Adrenal gland (tissue), 12 donors: ENCODE measurements around the gene NDUFAF5. TPM values are rescaled to one million over a fixed set of nuclear protein-coding genes. Genes with fewer than 3 reads are reported as not detected.

Experiments
- DNase-seq, 7 donors: peaks; one replicate each; pipeline ENCODE4 v3.0.0-alpha.2; 2019 to 2020
- H3K27ac ChIP-seq, 5 donors: fragments of 200-600 bp; sonication (generic) in 4 of 5; 1 replicate in 3 of 5; 2 replicates in 2 of 5; pipeline versions ENCODE4 v1.5.1 to v1.8.0; 2016 to 2020; ENCODE audit warnings: mild to moderate bottlenecking in 1 of 5
- H3K27me3 ChIP-seq: fragments of 200-600 bp; 2 replicates; pipeline ENCODE4 v1.8.0; 2021
- H3K36me3 ChIP-seq, 2 donors: fragments of 200-600 bp; replicated peaks in 1 of 2; 1 replicate in 1 of 2; 2 replicates in 1 of 2; pipeline versions ENCODE4 v1.5.1 to v1.8.0; 2018 to 2022
- H3K4me1 ChIP-seq, 2 donors: fragments of 200-600 bp; replicated peaks in 1 of 2; 1 replicate in 1 of 2; 2 replicates in 1 of 2; pipeline versions ENCODE4 v1.5.1 to v1.8.0; 2018 to 2021
- H3K4me3 ChIP-seq, 4 donors: fragments of 200-600 bp; sonication (generic) in 3 of 4; one replicate each; pipeline ENCODE4 v1.5.1; 2016 to 2018
- H3K9me3 ChIP-seq, 3 donors: fragments of 200-600 bp; sonication (generic) in 1 of 3; replicated peaks in 1 of 3; 1 replicate in 2 of 3; 2 replicates in 1 of 3; pipeline versions ENCODE4 v1.5.1 to v1.8.0; 2016 to 2021
- POLR2A ChIP-seq, 2 donors: fragments of 450-650 bp; IDR thresholded peaks; one replicate each; pipeline ENCODE4 v1.6.1; 2017; ENCODE audit warnings: antibody characterized with exemption in 2 of 2, mild to moderate bottlenecking in 2 of 2, moderate library complexity in 1 of 2
- WGBS, 4 donors: extraction: QIAGEN DNeasy Blood & Tissue Kit in 2 of 4; methylation state at CpG; one replicate each; pipeline versions ENCODE4 v1.1.5 to v1.1.7; 2013 to 2017; 5-methylcytosine and 5-hydroxymethylcytosine counted together
- intact Hi-C, 2 donors: fragments of 100-400 bp; cut with DNase I; formaldehyde crosslinking; loops; one replicate each; pipeline versions ENCODE4 v1.14.1 to v1.15.0; 2022 to 2023
- polyA plus RNA-seq, 3 donors: library from polyadenylated mRNA; stranded (reverse); fragments of 200-250 nt in 2 of 3; fragments of 350-450 nt in 1 of 3; fragmentation: Illumina TruSeq in 1 of 3; extraction: RNeasy Lipid Tissue Mini Kit (QIAGEN cat#74804) in 1 of 3; gene quantifications; one replicate each; pipeline ENCODE4 v1.2.3, GENCODE V29; 2013 to 2014
- total RNA-seq, 9 donors: library from RNA; depleted of rRNA in 4 of 9; stranded (reverse); fragments of >200 nt in 4 of 9; fragments of 120-200 nt in 1 of 9; fragmentation: NEBNext Ultra II Directional in 1 of 9; extraction: Animal tissue kit (Norgen Biotek cat#: 25700) in 1 of 9; gene quantifications; one replicate each; pipeline versions ENCODE4 v1.1.0 to v1.2.4, GENCODE V29; 2013 to 2023
- TF ChIP-seq, protein P1 (sequence below), 6 experiments: fragments of 450-650 bp in 4 of 6; fragments of 200-600 bp in 2 of 6; sonication (generic) in 1 of 6; IDR thresholded peaks; 1 replicate in 5 of 6; 2 replicates in 1 of 6; pipeline versions ENCODE4 v1.5.1 to v1.8.0; 2016 to 2021; ENCODE audit warnings: antibody characterized with exemption in 6 of 6, mild to moderate bottlenecking in 2 of 6, moderate library complexity in 1 of 6
- donor health status: healthy with polysubstance abuse.
- donor health status: Bipolar disorder and iron deficiency.
- donor health status: DM: yes; HTN: yes; CAD: no.
- donor health status: DM: no; HTN: no; CAD: no.
- donor health status: DM: no; HTN: no; CAD: no.
- donor health status: DM: yes; HTN: yes; CAD: no.

Gene NDUFAF5
- total and polyA plus RNA-seq, 12 donors = 6.3 to 54.1 (median 22.9) TPM

GRCh38 chr20:13749811-13750210 lies 35.0 kb upstream of the NDUFAF5 start:
- no peak for DNase-seq
- Histone ChIP-seq H3K36me3 (peaks cover 0 to 6% of the 10 kb centered on the region in 2 donors), H3K9me3 (no peaks in the 10 kb centered on the region), H3K4me1 (no peaks in the 10 kb centered on the region), H3K27ac (no peak overlapping the region), H3K27me3 (no peaks in the 10 kb centered on the region), H3K4me3 (no peak overlapping the region)
- WGBS, 4 donors = 95 to 100% (median 97%) methylated on average over 3 of the region's 3 CpGs
- no peak for TF ChIP-seq POLR2A (IDR thresholded peaks at IDR 0.05)
- TF ChIP-seq, protein P1, sequence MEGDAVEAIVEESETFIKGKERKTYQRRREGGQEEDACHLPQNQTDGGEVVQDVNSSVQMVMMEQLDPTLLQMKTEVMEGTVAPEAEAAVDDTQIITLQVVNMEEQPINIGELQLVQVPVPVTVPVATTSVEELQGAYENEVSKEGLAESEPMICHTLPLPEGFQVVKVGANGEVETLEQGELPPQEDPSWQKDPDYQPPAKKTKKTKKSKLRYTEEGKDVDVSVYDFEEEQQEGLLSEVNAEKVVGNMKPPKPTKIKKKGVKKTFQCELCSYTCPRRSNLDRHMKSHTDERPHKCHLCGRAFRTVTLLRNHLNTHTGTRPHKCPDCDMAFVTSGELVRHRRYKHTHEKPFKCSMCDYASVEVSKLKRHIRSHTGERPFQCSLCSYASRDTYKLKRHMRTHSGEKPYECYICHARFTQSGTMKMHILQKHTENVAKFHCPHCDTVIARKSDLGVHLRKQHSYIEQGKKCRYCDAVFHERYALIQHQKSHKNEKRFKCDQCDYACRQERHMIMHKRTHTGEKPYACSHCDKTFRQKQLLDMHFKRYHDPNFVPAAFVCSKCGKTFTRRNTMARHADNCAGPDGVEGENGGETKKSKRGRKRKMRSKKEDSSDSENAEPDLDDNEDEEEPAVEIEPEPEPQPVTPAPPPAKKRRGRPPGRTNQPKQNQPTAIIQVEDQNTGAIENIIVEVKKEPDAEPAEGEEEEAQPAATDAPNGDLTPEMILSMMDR (IDR thresholded peaks at IDR 0.05) = no peak
- intact Hi-C loops = no loop called here

DNA sequence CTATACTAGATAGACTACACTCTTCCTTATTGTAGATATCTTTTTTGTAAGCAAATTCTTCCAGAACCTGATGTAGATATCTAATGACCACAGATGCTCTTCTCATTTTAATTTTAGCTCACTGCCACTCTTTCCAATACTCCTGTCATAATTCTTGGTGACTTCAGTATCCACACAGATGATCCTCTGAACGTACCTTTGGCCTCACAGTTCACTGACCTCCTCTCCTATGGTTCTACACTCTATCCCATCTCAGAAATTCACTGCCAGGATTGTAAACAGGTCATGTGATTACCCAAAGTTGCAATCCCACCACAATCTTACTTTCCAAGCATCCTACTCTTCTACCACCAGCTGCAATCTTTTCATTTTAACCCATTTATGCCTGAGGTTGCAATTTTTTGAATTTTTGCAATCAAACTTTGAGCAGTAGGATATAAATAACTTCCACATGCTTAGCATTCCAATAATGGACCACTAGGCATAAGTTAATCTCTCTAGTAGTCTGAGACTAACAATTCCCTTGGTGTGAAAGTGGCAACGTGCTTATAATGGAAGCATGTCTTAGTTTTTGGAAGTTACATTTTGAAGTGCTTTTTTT lies 31.3 kb upstream of the NDUFAF5 start:
- H3K9me3 ChIP-seq = no peaks in the 10 kb centered on the region
- no peak for TF ChIP-seq POLR2A (IDR thresholded peaks at IDR 0.05)
- TF ChIP-seq, protein P1 (IDR thresholded peaks at IDR 0.05) = no peak
- DNase-seq = no peak
- no peaks in the 10 kb centered on the region for H3K27me3 ChIP-seq
- intact Hi-C loops = no loop called here
- H3K4me1 ChIP-seq = no peaks in the 10 kb centered on the region
- no peak overlapping the region for H3K27ac ChIP-seq
- peaks cover 0 to 12% of the 10 kb centered on the region in 2 donors for H3K36me3 ChIP-seq
- H3K4me3 ChIP-seq = no peak overlapping the region
- WGBS, 4 donors = 92 to 97% (median 95%) methylated on average over 2 of the region's 2 CpGs

GRCh38 chr20:13755809-13756208 lies 29.0 kb upstream of the NDUFAF5 start:
- no peaks in the 10 kb centered on the region for H3K4me1 ChIP-seq
- no peak overlapping the region for H3K4me3 ChIP-seq
- TF ChIP-seq, protein P1 (IDR thresholded peaks at IDR 0.05) = no peak
- TF ChIP-seq POLR2A (IDR thresholded peaks at IDR 0.05) = no peak
- H3K27ac ChIP-seq = no peak overlapping the region
- no peaks in the 10 kb centered on the region for H3K27me3 ChIP-seq
- intact Hi-C loops = no loop called here
- no peaks in the 10 kb centered on the region for H3K9me3 ChIP-seq
- H3K36me3 ChIP-seq = peaks cover 0 to 23% of the 10 kb centered on the region in 2 donors
- DNase-seq = no peak
- WGBS, 4 donors = 84 to 89% (median 86%) methylated on average over 5 of the region's 5 CpGs

DNA sequence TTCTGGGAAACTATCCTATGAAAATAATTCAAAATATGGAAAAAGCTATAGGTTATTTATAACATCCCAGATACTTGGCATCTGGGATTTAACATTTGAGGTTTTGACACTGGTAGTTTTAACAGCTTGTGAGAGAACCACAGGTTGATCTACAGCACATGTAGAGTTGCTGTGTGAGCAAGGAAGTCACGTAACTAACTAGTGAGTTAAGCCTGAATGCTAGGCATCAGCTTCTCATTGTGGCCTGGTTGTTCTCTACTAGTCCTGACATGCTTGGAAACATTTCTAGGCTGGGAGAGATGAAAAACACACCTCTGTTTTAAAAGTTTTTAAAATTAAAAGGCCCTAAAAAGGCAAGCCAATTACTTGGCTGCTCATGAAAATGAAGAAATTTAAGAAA lies 28.3 kb upstream of the NDUFAF5 start:
- no peak overlapping the region for H3K4me3 ChIP-seq
- no peaks in the 10 kb centered on the region for H3K4me1 ChIP-seq
- H3K9me3 ChIP-seq = no peaks in the 10 kb centered on the region
- H3K27ac ChIP-seq = no peak overlapping the region
- WGBS, 4 donors = 94 to 100% (median 98%) methylated on average over 1 of the region's 1 CpG
- no peak for DNase-seq
- H3K36me3 ChIP-seq = peaks cover 0 to 23% of the 10 kb centered on the region in 2 donors
- TF ChIP-seq, protein P1 (IDR thresholded peaks at IDR 0.05) = no peak
- no peak for TF ChIP-seq POLR2A (IDR thresholded peaks at IDR 0.05)
- intact Hi-C loops = no loop called here
- no peaks in the 10 kb centered on the region for H3K27me3 ChIP-seq
